Ascending aorta (tissue), 2 donors: ENCODE measurements around the gene SIRT6. TPM values are rescaled to one million over a fixed set of nuclear protein-coding genes. Genes with fewer than 3 reads are reported as not detected.
"Not testable (repeated sequence)": the region's sequence is repeated elsewhere in the genome, so short reads cannot be mapped to it uniquely, and the experiment has no call there.

ENCODE experiments used
- DNase-seq, 2 donors: peaks; one replicate each; pipeline ENCODE4 v3.0.0-alpha.2; 2019; ENCODE audit warnings: low spot score in 2 of 2
- H3K27ac ChIP-seq, 2 donors: fragments of 200-600 bp; sonication (generic); one replicate each; pipeline ENCODE4 v1.5.1; 2016 to 2017; ENCODE audit warnings: mild to moderate bottlenecking in 1 of 2
- H3K27me3 ChIP-seq: fragments of 200-600 bp; sonication (generic); one replicate; pipeline ENCODE4 v1.5.1; 2017
- H3K36me3 ChIP-seq, 2 donors: fragments of 200-600 bp; sonication (generic); one replicate each; pipeline ENCODE4 v1.5.1; 2016
- H3K4me1 ChIP-seq, 2 donors: fragments of 200-600 bp; sonication (generic); one replicate each; pipeline ENCODE4 v1.5.1; 2016 to 2017; ENCODE audit warnings: mild to moderate bottlenecking in 1 of 2
- H3K4me3 ChIP-seq, 2 donors: fragments of 200-600 bp; sonication (generic); one replicate each; pipeline ENCODE4 v1.5.1; 2016 to 2017; ENCODE audit warnings: mild to moderate bottlenecking in 1 of 2
- H3K9me3 ChIP-seq, 2 donors: fragments of 200-600 bp; sonication (generic); one replicate each; pipeline ENCODE4 v1.5.1; 2016
- CTCF ChIP-seq, 3 experiments: fragments of 200-600 bp in 2 of 3; fragments of 450-650 bp in 1 of 3; sonication (generic) in 2 of 3; IDR thresholded peaks; one replicate each; pipeline ENCODE4 v1.5.1; 2016 to 2019; ENCODE audit warnings: antibody characterized with exemption in 3 of 3, mild to moderate bottlenecking in 1 of 3, moderate library complexity in 1 of 3
- intact Hi-C: fragments of 100-400 bp; cut with DNase I; formaldehyde crosslinking; loops from one replicate; pipeline ENCODE4 v1.15.1; 2023
- total RNA-seq: library from RNA; depleted of rRNA; stranded (reverse); fragments of >200 nt; gene quantifications from one replicate; pipeline ENCODE4 v1.1.0, GENCODE V29; 2016

Gene SIRT6
- total RNA-seq, 1 donor from 2014 or later, result 5.9 TPM

- TF ChIP-seq CTCF (IDR thresholded peaks at IDR 0.05), result no peak
- no peak overlapping the region for H3K27ac ChIP-seq
- no peaks in the 10 kb centered on the region for H3K27me3 ChIP-seq
- intact Hi-C loops, result no loop called here
- no peaks in the 10 kb centered on the region for H3K4me1 ChIP-seq
- DNase-seq, result no peak
- no peaks in the 10 kb centered on the region for H3K36me3 ChIP-seq
- H3K9me3 ChIP-seq, result no peaks in the 10 kb centered on the region
- no peak overlapping the region for H3K4me3 ChIP-seq
These were observed 18.1 kb downstream of the SIRT6 start for GRCh38 chr19:4164262-4164661.

GRCh38 chr19:4161415-4162077 is 20.8 kb downstream of the SIRT6 start:
- intact Hi-C loops, result no loop called here
- Histone ChIP-seq H3K4me3 (no peak overlapping the region), H3K36me3 (no peaks in the 10 kb centered on the region), H3K27ac (no peak overlapping the region), H3K27me3 (no peaks in the 10 kb centered on the region), H3K9me3 (no peaks in the 10 kb centered on the region), H3K4me1 (no peaks in the 10 kb centered on the region)
- no peak for DNase-seq
- TF ChIP-seq CTCF (IDR thresholded peaks at IDR 0.05), result no peak

GRCh38 chr19:4157971-4158370 is 24.4 kb downstream of the SIRT6 start:
- H3K4me1 ChIP-seq, H3K27me3 ChIP-seq, H3K36me3 ChIP-seq, DNase-seq, H3K9me3 ChIP-seq, H3K4me3 ChIP-seq, intact Hi-C loops, H3K27ac ChIP-seq: not testable (repeated sequence)

- Histone ChIP-seq H3K4me1 (no peaks in the 10 kb centered on the region), H3K27me3 (no peaks in the 10 kb centered on the region), H3K36me3 (no peaks in the 10 kb centered on the region), H3K27ac (no peak overlapping the region), H3K9me3 (no peaks in the 10 kb centered on the region), H3K4me3 (no peak overlapping the region)
- no peak for TF ChIP-seq CTCF (IDR thresholded peaks at IDR 0.05)
- DNase-seq, result no peak
- intact Hi-C loops, result no loop called here
These were observed 25.2 kb downstream of the SIRT6 start for GRCh38 chr19:4157164-4157563.

GRCh38 chr19:4154571-4155312 is 27.6 kb downstream of the SIRT6 start:
- Histone ChIP-seq H3K36me3 (no peaks in the 10 kb centered on the region), H3K4me1 (no peaks in the 10 kb centered on the region), H3K27me3 (no peaks in the 10 kb centered on the region), H3K27ac (no peak overlapping the region), H3K9me3 (no peaks in the 10 kb centered on the region), H3K4me3 (no peak overlapping the region)
- intact Hi-C loops, result no loop called here
- no peak for DNase-seq
- no peak for TF ChIP-seq CTCF (IDR thresholded peaks at IDR 0.05)

- DNase-seq, result no peak
- intact Hi-C loops, result no loop called here
- Histone ChIP-seq H3K9me3 (no peaks in the 10 kb centered on the region), H3K36me3 (no peaks in the 10 kb centered on the region), H3K4me3 (no peak overlapping the region), H3K4me1 (no peaks in the 10 kb centered on the region), H3K27me3 (no peaks in the 10 kb centered on the region), H3K27ac (no peak overlapping the region)
- TF ChIP-seq CTCF (IDR thresholded peaks at IDR 0.05), result no peak
These were observed 29.9 kb downstream of the SIRT6 start for GRCh38 chr19:4152241-4152998.
